NK-92 (cell line): ENCODE results near the gene ATP11C.
"Not testable (repeated sequence)": the region's sequence is repeated elsewhere in the genome, so short reads cannot be mapped to it uniquely, and the experiment has no call there.

Experiments
- DNase-seq: peaks from one replicate; lab custom pipeline; 2025; ENCODE audit not compliant: unreplicated experiment; lab: John Stamatoyannopoulos, UW

ATP11C gene

DNA sequence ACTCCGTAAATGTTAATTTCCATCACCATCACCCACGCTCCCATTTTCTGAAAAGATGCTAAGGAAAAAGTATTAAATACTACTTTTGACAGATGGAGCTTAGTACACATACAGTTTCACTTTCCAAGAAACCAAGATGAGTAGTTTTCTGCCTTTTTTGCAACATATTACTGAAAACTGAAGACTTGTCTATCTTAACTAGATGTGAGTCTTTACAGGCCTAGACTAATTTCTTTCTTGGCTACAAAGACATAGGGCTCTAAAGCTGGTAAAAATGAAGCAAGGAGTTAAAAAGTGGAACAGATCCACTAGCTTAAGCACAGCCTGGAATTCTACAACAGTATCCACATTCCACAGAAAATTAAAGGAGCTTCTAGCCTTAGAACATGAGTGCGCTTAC is 68.2 kb downstream of the ATP11C start:
- no peak for DNase-seq

DNA sequence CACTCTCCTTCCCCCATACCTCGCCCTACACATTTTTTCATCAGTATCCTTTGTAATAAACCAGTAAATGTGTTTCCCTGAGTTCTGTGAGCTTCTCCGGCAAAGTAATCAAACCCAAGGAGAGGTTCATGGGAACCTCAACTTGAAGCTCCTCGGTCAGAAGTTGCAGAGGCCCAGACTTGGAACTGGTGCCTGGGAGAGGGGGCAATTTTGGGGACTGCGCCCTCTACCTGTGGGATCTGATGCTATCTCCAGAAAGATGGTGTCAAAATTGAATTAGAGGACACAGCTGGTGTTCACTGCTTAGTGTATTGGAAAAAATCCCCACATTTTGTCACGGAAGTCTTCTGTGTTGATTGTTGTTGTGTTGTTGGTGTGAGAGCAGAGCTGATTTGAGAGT is 70.6 kb downstream of the ATP11C start:
- no peak for DNase-seq

GRCh38 chrX:139856826-139857225 is 76.0 kb downstream of the ATP11C start:
- not testable (repeated sequence) for DNase-seq

DNA sequence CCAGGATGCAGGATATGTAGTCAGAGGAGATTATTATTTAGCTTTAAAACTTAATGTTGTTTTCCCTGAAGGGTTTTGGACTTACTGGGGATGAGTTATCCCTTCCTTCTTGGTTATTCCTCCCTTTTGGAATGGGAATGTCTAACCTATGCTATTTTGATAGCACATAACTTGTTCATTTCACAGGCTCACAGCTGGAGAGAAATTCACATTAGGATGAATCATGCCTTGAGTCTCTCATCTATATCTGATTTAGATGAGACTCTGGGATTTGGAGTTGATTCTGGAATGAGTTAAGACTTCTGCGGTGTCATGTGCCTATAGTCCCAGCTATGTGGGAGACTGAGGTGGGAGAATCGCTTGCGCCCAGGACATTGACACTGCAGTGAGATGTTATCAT is 81.1 kb downstream of the ATP11C start:
- no peak for DNase-seq

GRCh38 chrX:139850968-139851367 is 81.9 kb downstream of the ATP11C start:
- DNase-seq, result no peak

DNA sequence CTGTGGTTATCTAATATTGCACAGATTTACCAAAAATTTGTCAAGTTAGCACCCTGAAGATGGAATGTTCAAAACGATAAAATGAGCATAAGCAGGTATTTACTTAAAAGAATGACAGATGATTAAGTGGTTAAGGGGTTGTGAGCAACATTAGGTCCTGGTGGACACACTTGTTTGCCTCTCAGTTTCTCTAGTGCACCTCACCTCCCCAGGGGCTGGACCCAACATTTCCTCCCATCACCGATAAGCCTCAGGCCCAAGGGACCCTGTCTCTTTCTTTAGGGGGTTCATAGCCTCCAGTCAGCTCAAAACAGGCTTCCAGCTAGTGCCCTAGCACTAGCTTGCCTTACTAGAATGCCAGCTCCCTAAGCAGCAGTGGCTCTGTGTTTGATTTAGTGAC is 88.0 kb downstream of the ATP11C start:
- no peak for DNase-seq

- DNase-seq, result no peak
Observed at GRCh38 chrX:139844163-139844562, 88.7 kb downstream of the ATP11C start.

- no peak for DNase-seq
Observed at GRCh38 chrX:139842326-139843185, 90.3 kb downstream of the ATP11C start.

DNA sequence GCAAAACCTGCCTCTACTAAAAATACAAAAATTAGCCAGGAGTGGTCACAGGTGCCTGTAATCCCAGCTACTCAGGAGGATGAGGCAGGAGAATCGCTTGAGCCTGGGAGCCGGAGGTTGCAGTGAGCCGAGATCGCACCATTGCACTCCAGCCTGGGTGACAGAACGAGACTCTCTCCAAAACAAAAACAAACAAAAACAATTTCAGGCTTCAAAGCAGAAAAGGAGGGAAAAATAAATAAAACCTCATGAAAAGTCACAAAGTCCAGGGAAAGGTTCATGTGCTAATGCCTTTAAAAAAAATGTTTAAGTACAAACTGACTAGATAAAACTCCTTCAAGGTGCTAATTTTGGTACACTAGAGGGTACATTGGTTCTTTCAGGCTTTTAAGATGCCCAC is 96.5 kb downstream of the ATP11C start:
- DNase-seq, result not testable (repeated sequence)

- no peak for DNase-seq
Observed at GRCh38 chrX:139834879-139835278, 98.0 kb downstream of the ATP11C start.

GRCh38 chrX:139832718-139833309 is 100.0 kb downstream of the ATP11C start:
- DNase-seq, result no peak

DNA sequence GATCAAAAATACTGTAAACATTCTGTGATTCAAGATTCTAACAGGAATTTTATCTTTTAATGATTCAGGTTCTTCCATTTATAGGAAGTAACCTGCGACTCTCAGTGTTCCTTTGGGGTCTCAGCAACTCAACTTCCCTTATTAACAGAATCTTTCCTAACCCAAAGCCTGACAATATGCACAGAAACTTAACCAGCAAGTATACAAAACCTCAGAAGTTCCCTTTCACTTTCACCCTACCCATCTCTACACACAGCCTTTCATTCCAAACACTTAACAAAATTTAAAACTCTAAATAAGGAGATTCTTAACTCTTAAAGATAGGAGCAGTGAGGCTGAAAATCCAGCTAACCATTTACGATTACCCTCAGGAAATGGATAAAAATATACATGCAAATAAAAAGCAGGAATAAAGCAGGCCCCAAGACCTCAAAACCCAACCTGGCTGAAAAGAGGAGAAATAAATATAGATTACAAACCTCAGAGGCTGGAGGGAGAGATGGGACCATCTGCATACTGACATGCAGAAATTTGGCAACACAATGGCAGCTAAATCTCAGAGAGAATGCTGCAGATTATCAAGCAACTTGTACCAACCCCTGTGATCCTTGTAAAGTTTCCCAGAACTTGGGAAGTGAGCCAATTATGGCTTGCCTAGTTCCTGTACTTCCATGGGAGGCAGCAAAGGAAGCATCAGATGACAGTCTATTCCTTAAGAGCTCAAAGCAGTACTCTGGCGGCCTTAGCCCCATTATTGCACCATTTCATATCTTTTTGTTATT is 101.0 kb downstream of the ATP11C start:
- no peak for DNase-seq

- DNase-seq, result no peak
Observed at GRCh38 chrX:139831017-139831416, 101.8 kb downstream of the ATP11C start.

DNA sequence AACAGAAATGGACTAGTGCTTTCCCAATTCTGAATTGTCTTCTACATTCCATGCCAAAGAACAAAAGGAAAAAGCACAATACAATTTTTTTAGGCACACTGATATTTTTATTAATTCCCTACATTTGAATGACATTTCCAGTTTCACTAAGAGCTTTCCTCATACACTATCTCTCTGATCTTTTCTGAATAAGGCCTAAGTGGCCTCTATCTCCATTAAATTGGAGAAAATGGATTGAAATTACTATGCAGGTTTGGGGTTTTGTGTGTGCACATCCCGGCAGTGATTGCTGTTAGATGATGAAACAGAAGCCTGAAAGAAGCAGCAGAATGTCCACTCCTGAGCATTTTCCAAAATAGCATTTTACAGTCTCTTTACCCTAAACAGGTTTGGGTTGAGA is 104.0 kb downstream of the ATP11C start:
- DNase-seq, result no peak

GRCh38 chrX:139828033-139828432 is 104.8 kb downstream of the ATP11C start:
- DNase-seq, result no peak

GRCh38 chrX:139826065-139827044 is 106.5 kb downstream of the ATP11C start:
- no peak for DNase-seq

DNA sequence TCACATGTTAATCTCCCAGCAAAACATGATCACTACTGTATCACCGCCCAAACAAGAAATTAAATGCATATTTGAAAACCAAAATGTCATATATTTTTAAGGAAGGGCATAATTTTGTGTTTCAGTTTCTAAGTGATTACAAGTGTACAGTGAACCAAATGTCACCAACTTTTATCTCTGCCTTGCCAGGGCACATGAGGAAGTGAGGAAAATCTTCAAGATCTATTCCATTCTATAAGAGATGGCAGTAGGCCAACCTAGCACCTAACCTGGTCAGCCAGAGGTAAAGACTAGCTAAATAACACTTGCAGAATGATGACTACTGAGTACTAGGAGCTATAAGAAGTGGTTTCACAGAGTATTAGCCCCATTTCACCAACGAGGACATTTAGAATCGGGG is 107.2 kb downstream of the ATP11C start:
- DNase-seq, result no peak

GRCh38 chrX:139823806-139824205 is 109.0 kb downstream of the ATP11C start:
- no peak for DNase-seq

GRCh38 chrX:139820358-139820984 is 112.4 kb downstream of the ATP11C start:
- no peak for DNase-seq

DNA sequence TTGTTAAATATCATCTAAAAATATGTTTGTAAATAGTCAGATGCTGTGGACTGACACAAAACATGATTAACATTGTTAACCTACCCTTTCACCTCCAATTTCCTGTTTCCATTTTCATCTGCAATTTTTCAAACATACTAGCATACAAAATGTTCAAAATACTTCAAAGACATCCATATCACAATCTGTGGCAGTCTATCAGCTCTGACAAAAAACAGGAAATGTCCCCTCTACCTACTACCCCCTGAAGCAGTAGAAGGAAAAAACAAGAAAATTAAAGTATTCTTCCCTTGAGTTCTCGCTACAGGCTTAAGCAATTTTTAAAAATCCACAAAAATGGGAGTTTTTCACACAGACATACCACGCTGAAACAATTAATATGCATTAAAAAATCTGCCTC is 116.6 kb downstream of the ATP11C start:
- DNase-seq, result no peak
